ENCODE measurements around the gene ZBTB39.
"Not testable (repeated sequence)": the region's sequence is repeated elsewhere in the genome, so short reads cannot be mapped to it uniquely, and the experiment has no call there.

ZBTB39 gene

GRCh38 chr12:56988207-56988739 lies 18.1 kb downstream of the ZBTB39 start:
- Histone ChIP-seq H3K4me1 (ENCODE audit: insufficient read depth, low read length, severe bottlenecking) (no peaks in the 10 kb centered on the region), H3K79me2 (ENCODE audit: insufficient read depth, low read length) (no peaks in the 10 kb centered on the region), H2AFZ (ENCODE audit: low read length) (no peak overlapping the region), H3K27ac (ENCODE audit: low read depth, low read length, poor library complexity, severe bottlenecking) (no peak overlapping the region), H3K9me3 (ENCODE audit: low read length) (no peaks in the 10 kb centered on the region), H3K9ac (ENCODE audit: low read length) (no peak overlapping the region), H3K4me2 (ENCODE audit: low read length) (no peak overlapping the region), H3K27me3 (ENCODE audit: insufficient read depth, low read length) (0 out of 2 replicates have a peak, but pooled peaks cover 6% of the 10 kb centered on the region), H3K36me3 (ENCODE audit: insufficient read depth, low read length) (no peaks in the 10 kb centered on the region), H3K4me3 (ENCODE audit: low read depth, low read length, poor library complexity, severe bottlenecking) (no peak overlapping the region), H4K20me1 (ENCODE audit: insufficient read depth, low read length) (no peaks in the 10 kb centered on the region), H3F3A (ENCODE audit: insufficient read depth, low read length) (no peaks in the 10 kb centered on the region), H3K9me2 (ENCODE audit: low read depth, low read length) (no peaks in the 10 kb centered on the region)
- TF ChIP-seq CTCF (IDR thresholded peaks at IDR 0.05; ENCODE audit: low read length) (no peak), EZH2 (IDR thresholded peaks at IDR 0.05; ENCODE audit: borderline replicate concordance, low read length) (no peak)

- Histone ChIP-seq H3K9ac (ENCODE audit: low read length) (no peak overlapping the region), H3K4me3 (ENCODE audit: low read depth, low read length, poor library complexity, severe bottlenecking) (no peak overlapping the region), H3K9me2 (ENCODE audit: low read depth, low read length) (no peaks in the 10 kb centered on the region), H3K4me1 (ENCODE audit: insufficient read depth, low read length, severe bottlenecking) (no peaks in the 10 kb centered on the region), H3K4me2 (ENCODE audit: low read length) (no peak overlapping the region), H3K9me3 (ENCODE audit: low read length) (no peaks in the 10 kb centered on the region), H3K36me3 (ENCODE audit: insufficient read depth, low read length) (no peaks in the 10 kb centered on the region), H3K27ac (ENCODE audit: low read depth, low read length, poor library complexity, severe bottlenecking) (no peak overlapping the region), H3K79me2 (ENCODE audit: insufficient read depth, low read length) (no peaks in the 10 kb centered on the region), H4K20me1 (ENCODE audit: insufficient read depth, low read length) (no peaks in the 10 kb centered on the region), H2AFZ (ENCODE audit: low read length) (no peak overlapping the region), H3K27me3 (ENCODE audit: insufficient read depth, low read length) (0 out of 2 replicates have a peak, but pooled peaks cover 6% of the 10 kb centered on the region), H3F3A (ENCODE audit: insufficient read depth, low read length) (no peaks in the 10 kb centered on the region)
- TF ChIP-seq CTCF (IDR thresholded peaks at IDR 0.05; ENCODE audit: low read length) (peak; percentile 88), EZH2 (IDR thresholded peaks at IDR 0.05; ENCODE audit: borderline replicate concordance, low read length) (no peak)
Measured at GRCh38 chr12:56987551-56988053, 18.7 kb downstream of the ZBTB39 start.

- H3K27ac ChIP-seq (ENCODE audit: low read depth, low read length, poor library complexity, severe bottlenecking), result no peak overlapping the region
- no peaks in the 10 kb centered on the region for H3K9me3 ChIP-seq (ENCODE audit: low read length)
- H4K20me1 ChIP-seq (ENCODE audit: insufficient read depth, low read length), result no peaks in the 10 kb centered on the region
- 0 out of 2 replicates have a peak, but pooled peaks cover 6% of the 10 kb centered on the region for H3K27me3 ChIP-seq (ENCODE audit: insufficient read depth, low read length)
- H3K9ac ChIP-seq (ENCODE audit: low read length), result no peak overlapping the region
- no peaks in the 10 kb centered on the region for H3F3A ChIP-seq (ENCODE audit: insufficient read depth, low read length)
- no peaks in the 10 kb centered on the region for H3K79me2 ChIP-seq (ENCODE audit: insufficient read depth, low read length)
- H3K4me1 ChIP-seq (ENCODE audit: insufficient read depth, low read length, severe bottlenecking), result no peaks in the 10 kb centered on the region
- no peaks in the 10 kb centered on the region for H3K36me3 ChIP-seq (ENCODE audit: insufficient read depth, low read length)
- no peak overlapping the region for H3K4me3 ChIP-seq (ENCODE audit: low read depth, low read length, poor library complexity, severe bottlenecking)
- no peak overlapping the region for H2AFZ ChIP-seq (ENCODE audit: low read length)
- no peaks in the 10 kb centered on the region for H3K9me2 ChIP-seq (ENCODE audit: low read depth, low read length)
- no peak overlapping the region for H3K4me2 ChIP-seq (ENCODE audit: low read length)
- TF ChIP-seq CTCF (IDR thresholded peaks at IDR 0.05; ENCODE audit: low read length) (no peak), EZH2 (IDR thresholded peaks at IDR 0.05; ENCODE audit: borderline replicate concordance, low read length) (no peak)
Measured at GRCh38 chr12:56987011-56987410, 19.3 kb downstream of the ZBTB39 start.

DNA sequence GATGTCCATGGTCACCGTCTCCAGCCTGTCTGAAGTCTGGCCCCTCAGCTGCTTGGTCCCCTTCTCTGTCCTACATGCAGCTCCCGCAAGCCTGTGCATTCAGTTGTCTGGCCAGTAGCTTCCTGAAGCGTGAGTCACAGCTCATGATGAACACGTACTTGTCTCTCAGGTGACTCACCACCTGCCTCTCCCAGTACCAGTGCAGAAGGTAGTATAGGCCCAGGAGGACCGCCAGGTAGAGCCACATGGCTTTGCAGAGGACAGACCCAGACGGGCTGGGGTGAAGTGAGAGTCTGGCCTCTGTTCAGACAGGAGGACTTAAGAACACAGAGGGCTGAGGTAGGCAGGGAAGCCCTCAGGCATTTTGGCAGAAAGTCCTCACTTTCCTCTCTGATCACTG lies 20.6 kb downstream of the ZBTB39 start:
- not testable (repeated sequence) for H3K9me3 ChIP-seq (ENCODE audit: low read length); H3K27me3 ChIP-seq (ENCODE audit: insufficient read depth, low read length); H3K27ac ChIP-seq (ENCODE audit: low read depth, low read length, poor library complexity, severe bottlenecking); H3K4me2 ChIP-seq (ENCODE audit: low read length); H3K4me3 ChIP-seq (ENCODE audit: low read depth, low read length, poor library complexity, severe bottlenecking); H4K20me1 ChIP-seq (ENCODE audit: insufficient read depth, low read length); H3K36me3 ChIP-seq (ENCODE audit: insufficient read depth, low read length); H3K9ac ChIP-seq (ENCODE audit: low read length); H3F3A ChIP-seq (ENCODE audit: insufficient read depth, low read length); H2AFZ ChIP-seq (ENCODE audit: low read length); H3K9me2 ChIP-seq (ENCODE audit: low read depth, low read length); H3K79me2 ChIP-seq (ENCODE audit: insufficient read depth, low read length); H3K4me1 ChIP-seq (ENCODE audit: insufficient read depth, low read length, severe bottlenecking)

All from OCI-LY1 (cell line).